Large intestine (tissue), 3 donors: ENCODE measurements around the gene RIMBP2. TPM values are rescaled to one million over a fixed set of nuclear protein-coding genes. Genes with fewer than 3 reads are reported as not detected.

Source experiments
- DNase-seq, 2 donors: peaks; one replicate each; pipeline versions ENCODE4 v3.0.0 to v3.0.0-alpha.2; 2013
- H3K27ac ChIP-seq: one replicate; pipeline ENCODE4 v1.5.1; 2013; ENCODE audit warnings: low read length
- H3K27me3 ChIP-seq: 2 replicates; pipeline ENCODE4 v1.6.1; 2013; ENCODE audit warnings: low read length; ENCODE audit not compliant: control insufficient read depth, insufficient read depth
- H3K36me3 ChIP-seq: 2 replicates; pipeline ENCODE4 v1.6.1; 2013; ENCODE audit warnings: low read length; ENCODE audit not compliant: control insufficient read depth, insufficient read depth
- H3K4me1 ChIP-seq: one replicate; pipeline ENCODE4 v1.6.1; 2013; ENCODE audit warnings: low read length; ENCODE audit not compliant: control insufficient read depth, insufficient read depth
- H3K4me3 ChIP-seq: one replicate; pipeline ENCODE4 v1.5.1; 2013; ENCODE audit warnings: low read length
- H3K9me3 ChIP-seq: one replicate; pipeline ENCODE4 v1.6.1; 2013; ENCODE audit warnings: mild to moderate bottlenecking, low read depth, low read length, moderate library complexity; ENCODE audit not compliant: control insufficient read depth
- WGBS: methylation state at CpG from one replicate; pipeline ENCODE4 v1.1.5; 2013; ENCODE audit warnings: low lambda C conversion rate; ENCODE audit not compliant: insufficient coverage; 5-methylcytosine and 5-hydroxymethylcytosine counted together
- polyA plus RNA-seq: library from polyadenylated mRNA; unstranded; fragments of 120-200 nt; gene quantifications from one replicate; pipeline ENCODE4 v1.2.1, GENCODE V29; 2013

The RIMBP2 gene
- polyA plus RNA-seq, 1 donor = 22.7 TPM

GRCh38 chr12:130667421-130667960, 48.6 kb downstream of the RIMBP2 start:
- no peak overlapping the region for H3K4me3 ChIP-seq
- no peaks in the 10 kb centered on the region for H3K36me3 ChIP-seq
- H3K27ac ChIP-seq = no peak overlapping the region
- no peak for DNase-seq
- H3K27me3 ChIP-seq = no peaks in the 10 kb centered on the region
- H3K4me1 ChIP-seq = no peaks in the 10 kb centered on the region
- H3K9me3 ChIP-seq = no peaks in the 10 kb centered on the region
- no CpG with 5 or more reads among the region's 7 CpGs for WGBS

GRCh38 chr12:130666645-130667044, 49.5 kb downstream of the RIMBP2 start:
- H3K9me3 ChIP-seq = no peaks in the 10 kb centered on the region
- WGBS = 95% methylated on average over 1 of the region's 1 CpG

GRCh38 chr12:130665753-130666152, 50.3 kb downstream of the RIMBP2 start:
- DNase-seq = no peak
- no peaks in the 10 kb centered on the region for H3K27me3 ChIP-seq
- no peaks in the 10 kb centered on the region for H3K9me3 ChIP-seq
- H3K4me3 ChIP-seq = no peak overlapping the region
- H3K4me1 ChIP-seq = no peaks in the 10 kb centered on the region
- H3K36me3 ChIP-seq = no peaks in the 10 kb centered on the region
- no CpG with 5 or more reads among the region's 3 CpGs for WGBS
- H3K27ac ChIP-seq = no peak overlapping the region

More at GRCh38 chr12:130666645-130667044, 49.5 kb downstream of the RIMBP2 start:
- Histone ChIP-seq H3K4me3 (no peak overlapping the region), H3K27ac (no peak overlapping the region), H3K36me3 (no peaks in the 10 kb centered on the region), H3K4me1 (no peaks in the 10 kb centered on the region), H3K27me3 (no peaks in the 10 kb centered on the region)
- DNase-seq = no peak

GRCh38 chr12:130664772-130665171, 51.3 kb downstream of the RIMBP2 start:
- Histone ChIP-seq H3K9me3 (no peaks in the 10 kb centered on the region), H3K4me1 (no peaks in the 10 kb centered on the region), H3K27me3 (no peaks in the 10 kb centered on the region), H3K36me3 (no peaks in the 10 kb centered on the region), H3K27ac (no peak overlapping the region), H3K4me3 (no peak overlapping the region)
- 83% methylated on average over 1 of the region's 8 CpGs for WGBS
- DNase-seq = no peak

- no CpG with 5 or more reads among the region's 20 CpGs for WGBS
These were observed 51.8 kb downstream of the RIMBP2 start for GRCh38 chr12:130664252-130664651.

GRCh38 chr12:130663514-130663913, 52.6 kb downstream of the RIMBP2 start:
- no peaks in the 10 kb centered on the region for H3K4me1 ChIP-seq
- H3K36me3 ChIP-seq = no peaks in the 10 kb centered on the region
- no CpG with 5 or more reads among the region's 6 CpGs for WGBS
- H3K27me3 ChIP-seq = peaks cover 1% of the 10 kb centered on the region
- no peak overlapping the region for H3K4me3 ChIP-seq
- H3K9me3 ChIP-seq = no peaks in the 10 kb centered on the region
- DNase-seq = no peak
- H3K27ac ChIP-seq = no peak overlapping the region

More at GRCh38 chr12:130664252-130664651, 51.8 kb downstream of the RIMBP2 start:
- Histone ChIP-seq H3K27ac (no peak overlapping the region), H3K4me3 (no peak overlapping the region), H3K4me1 (no peaks in the 10 kb centered on the region), H3K27me3 (no peaks in the 10 kb centered on the region), H3K36me3 (no peaks in the 10 kb centered on the region), H3K9me3 (no peaks in the 10 kb centered on the region)
- no peak for DNase-seq

- Histone ChIP-seq H3K4me1 (no peaks in the 10 kb centered on the region), H3K27me3 (peaks cover 5% of the 10 kb centered on the region), H3K4me3 (no peak overlapping the region), H3K9me3 (no peaks in the 10 kb centered on the region), H3K27ac (no peak overlapping the region), H3K36me3 (no peaks in the 10 kb centered on the region)
- 92% methylated on average over 2 of the region's 14 CpGs for WGBS
- no peak for DNase-seq
These were observed 54.4 kb downstream of the RIMBP2 start for GRCh38 chr12:130661486-130662255.

- Histone ChIP-seq H3K27ac (no peak overlapping the region), H3K4me1 (no peaks in the 10 kb centered on the region), H3K4me3 (no peak overlapping the region), H3K9me3 (no peaks in the 10 kb centered on the region), H3K27me3 (peaks cover 5% of the 10 kb centered on the region), H3K36me3 (no peaks in the 10 kb centered on the region)
- no CpG with 5 or more reads among the region's 4 CpGs for WGBS
- DNase-seq = no peak
These were observed 55.0 kb downstream of the RIMBP2 start for GRCh38 chr12:130661059-130661458.

- H3K27ac ChIP-seq = no peak overlapping the region
- no peaks in the 10 kb centered on the region for H3K36me3 ChIP-seq
- H3K4me1 ChIP-seq = no peaks in the 10 kb centered on the region
- DNase-seq = no peak
- H3K4me3 ChIP-seq = no peak overlapping the region
- peaks cover 5% of the 10 kb centered on the region for H3K27me3 ChIP-seq
- H3K9me3 ChIP-seq = no peaks in the 10 kb centered on the region
- no CpG with 5 or more reads among the region's 26 CpGs for WGBS
These were observed 57.8 kb downstream of the RIMBP2 start for GRCh38 chr12:130658145-130658911.

- Histone ChIP-seq H3K36me3 (no peaks in the 10 kb centered on the region), H3K27me3 (peaks cover 5% of the 10 kb centered on the region), H3K9me3 (no peaks in the 10 kb centered on the region), H3K27ac (no peak overlapping the region), H3K4me3 (no peak overlapping the region), H3K4me1 (no peaks in the 10 kb centered on the region)
- WGBS = 83% methylated on average over 1 of the region's 8 CpGs
- no peak for DNase-seq
These were observed 59.7 kb downstream of the RIMBP2 start for GRCh38 chr12:130656411-130656810.
